Liver (tissue), 9 donors: ENCODE results near the gene ST8SIA5. TPM values are rescaled to one million over a fixed set of nuclear protein-coding genes. Genes with fewer than 3 reads are reported as not detected.

Experiments
- DNase-seq: peaks from one replicate; pipeline ENCODE4 v3.0.0-alpha.2; 2017; ENCODE audit warnings: low spot score
- H3K27ac ChIP-seq, 2 donors: one replicate each; pipeline ENCODE4 v1.7.0; 2013; ENCODE audit warnings: inconsistent platforms in 2 of 2, low read length in 2 of 2, control low read depth in 1 of 2, low read depth in 1 of 2, mild to moderate bottlenecking in 1 of 2
- H3K27me3 ChIP-seq, 4 donors: one replicate each; pipeline versions ENCODE4 v1.6.1 to v1.7.0; 2013; ENCODE audit warnings: low read length in 3 of 4, inconsistent platforms in 1 of 4, mild to moderate bottlenecking in 1 of 4, moderate library complexity in 1 of 4; ENCODE audit not compliant: control insufficient read depth in 4 of 4, insufficient read depth in 4 of 4
- H3K36me3 ChIP-seq, 4 donors: one replicate each; pipeline versions ENCODE4 v1.6.1 to v1.7.0; 2013; ENCODE audit warnings: low read length in 3 of 4, mild to moderate bottlenecking in 3 of 4, low read depth in 1 of 4, moderate library complexity in 1 of 4; ENCODE audit not compliant: control insufficient read depth in 4 of 4, insufficient read depth in 3 of 4
- H3K4me1 ChIP-seq, 4 donors: one replicate each; pipeline versions ENCODE4 v1.6.1 to v1.7.0; 2013; ENCODE audit warnings: low read length in 3 of 4, mild to moderate bottlenecking in 3 of 4, moderate library complexity in 1 of 4; ENCODE audit not compliant: control insufficient read depth in 4 of 4, insufficient read depth in 4 of 4
- H3K4me3 ChIP-seq, 3 donors: one replicate each; pipeline versions ENCODE4 v1.6.1 to v1.7.0; 2013; ENCODE audit warnings: low read length in 3 of 3, control low read depth in 1 of 3, low read depth in 1 of 3, mild to moderate bottlenecking in 1 of 3
- H3K9ac ChIP-seq, 2 donors: one replicate each; pipeline ENCODE4 v1.7.0; 2013; ENCODE audit warnings: low read length in 2 of 2, mild to moderate bottlenecking in 2 of 2, moderate library complexity in 2 of 2, control low read depth in 1 of 2, low read depth in 1 of 2
- H3K9me3 ChIP-seq, 4 donors: one replicate each; pipeline versions ENCODE4 v1.6.1 to v1.7.0; 2013; ENCODE audit warnings: low read length in 3 of 4; ENCODE audit not compliant: control insufficient read depth in 4 of 4
- ATF3 ChIP-seq: IDR thresholded peaks from 2 replicates; pipeline ENCODE4 v1.6.1; 2016; ENCODE audit warnings: antibody characterized with exemption
- CTCF ChIP-seq: fragments of 150-350 bp; IDR thresholded peaks from 2 replicates; pipeline ENCODE4 v1.5.1; 2017; ENCODE audit warnings: improper control_type of control experiment, low read depth, low read length; ENCODE audit not compliant: missing input control
- EGR1 ChIP-seq, 2 donors: IDR thresholded peaks; 2 replicates each; pipeline ENCODE4 v1.6.1; 2016 to 2018; ENCODE audit warnings: antibody characterized with exemption in 2 of 2, low read depth in 2 of 2
- FOXA1 ChIP-seq: IDR thresholded peaks from 2 replicates; pipeline ENCODE4 v1.6.1; 2016; ENCODE audit warnings: antibody characterized with exemption
- FOXA2 ChIP-seq: IDR thresholded peaks from 2 replicates; pipeline ENCODE4 v1.6.1; 2016; ENCODE audit warnings: antibody characterized with exemption
- GABPA ChIP-seq, 2 donors: IDR thresholded peaks in 1 of 2; conservative IDR thresholded peaks in 1 of 2; 2 replicates each; pipeline ENCODE4 v1.6.1; 2016; ENCODE audit warnings: antibody characterized with exemption in 2 of 2, mild to moderate bottlenecking in 1 of 2, moderate library complexity in 1 of 2
- HNF4A ChIP-seq, 2 donors: conservative IDR thresholded peaks; 2 replicates each; pipeline ENCODE4 v1.6.1; 2016; ENCODE audit warnings: antibody characterized with exemption in 2 of 2, mild to moderate bottlenecking in 2 of 2
- JUND ChIP-seq, 2 donors: IDR thresholded peaks; 2 replicates each; pipeline ENCODE4 v1.6.1; 2016; ENCODE audit warnings: antibody characterized with exemption in 2 of 2
- MAX ChIP-seq: IDR thresholded peaks from 2 replicates; pipeline ENCODE4 v1.6.1; 2016; ENCODE audit warnings: antibody characterized with exemption
- RAD21 ChIP-seq, 2 donors: IDR thresholded peaks; 2 replicates each; pipeline ENCODE4 v1.6.1; 2016; ENCODE audit warnings: antibody characterized with exemption in 2 of 2, mild to moderate bottlenecking in 2 of 2
- REST ChIP-seq: IDR thresholded peaks from 2 replicates; pipeline ENCODE4 v1.6.1; 2016; ENCODE audit warnings: antibody characterized with exemption, mild to moderate bottlenecking
- RXRA ChIP-seq, 2 donors: IDR thresholded peaks; 2 replicates each; pipeline ENCODE4 v1.6.1; 2017 to 2018; ENCODE audit warnings: antibody characterized with exemption in 2 of 2, mild to moderate bottlenecking in 1 of 2
- SP1 ChIP-seq: IDR thresholded peaks from 2 replicates; pipeline ENCODE4 v1.6.1; 2018; ENCODE audit warnings: antibody characterized with exemption, mild to moderate bottlenecking
- TAF1 ChIP-seq: conservative IDR thresholded peaks from 2 replicates; pipeline ENCODE4 v1.6.1; 2016; ENCODE audit warnings: antibody characterized with exemption, mild to moderate bottlenecking
- YY1 ChIP-seq: IDR thresholded peaks from 2 replicates; pipeline ENCODE4 v1.6.1; 2016; ENCODE audit warnings: antibody characterized with exemption, mild to moderate bottlenecking
- ZBTB33 ChIP-seq: IDR thresholded peaks from 2 replicates; pipeline ENCODE4 v1.6.1; 2016; ENCODE audit warnings: antibody characterized with exemption
- WGBS: extraction: QIAGEN DNeasy Blood & Tissue Kit; methylation state at CpG from one replicate; pipeline ENCODE4 v1.1.7; 2013; 5-methylcytosine and 5-hydroxymethylcytosine counted together
- polyA plus RNA-seq, 2 donors: library from polyadenylated mRNA; stranded (reverse) in 1 of 2; unstranded in 1 of 2; fragments of 200-250 nt in 1 of 2; fragments of >200 nt in 1 of 2; fragmentation: Nextera tagmentation in 1 of 2; extraction: Ambion mirVana in 1 of 2; gene quantifications; one replicate each; pipeline versions ENCODE4 v1.2.1 to v1.2.3, GENCODE V29; 2013 to 2015
- total RNA-seq, 2 donors: library from RNA; depleted of rRNA; stranded (reverse); fragments of >200 nt; gene quantifications; one replicate each; pipeline ENCODE4 v1.2.3, GENCODE V29; 2014
- donor health status: healthy.
- donor health status: healthy.
- donor health status: healthy.
- donor health status: healthy.
- donor health status: healthy.

ST8SIA5 gene
- total and polyA plus RNA-seq, 4 donors: under 0.01 to 0.12 (median 0.05) TPM; not detected in 1

GRCh38 chr18:46622999-46623398 lies 133.9 kb downstream of the ST8SIA5 start:
- WGBS: 84% methylated on average over 3 of the region's 3 CpGs
- Histone ChIP-seq H3K27me3 (peaks cover 0 to 2% (median 0%) of the 10 kb centered on the region in 4 donors), H3K36me3 (no peaks in the 10 kb centered on the region), H3K9ac (no peak overlapping the region), H3K27ac (no peak overlapping the region), H3K4me3 (no peak overlapping the region), H3K9me3 (no peaks in the 10 kb centered on the region), H3K4me1 (no peaks in the 10 kb centered on the region)
- TF ChIP-seq GABPA (IDR thresholded peaks at IDR 0.05 in 1 of 2, conservative IDR thresholded peaks at IDR 0.05 in 1 of 2) (no peak), RAD21 (IDR thresholded peaks at IDR 0.05) (peak; percentile 47 to 56)
- no peak for DNase-seq

GRCh38 chr18:46622451-46622850 lies 134.4 kb downstream of the ST8SIA5 start:
- Histone ChIP-seq H3K27ac (no peak overlapping the region), H3K4me3 (no peak overlapping the region), H3K9ac (no peak overlapping the region), H3K4me1 (no peaks in the 10 kb centered on the region), H3K27me3 (no peaks in the 10 kb centered on the region), H3K36me3 (no peaks in the 10 kb centered on the region), H3K9me3 (no peaks in the 10 kb centered on the region)
- WGBS: 96% methylated on average over 4 of the region's 4 CpGs
- no peak for DNase-seq
- no peak for TF ChIP-seq ZBTB33
- no peak for TF ChIP-seq YY1
- TF ChIP-seq HNF4A (conservative IDR thresholded peaks at IDR 0.05): no peak
- no peak for TF ChIP-seq TAF1
- TF ChIP-seq EGR1 (IDR thresholded peaks at IDR 0.05; ENCODE audit: low read depth in 2 of 2): no peak

GRCh38 chr18:46621871-46622270 lies 135.0 kb downstream of the ST8SIA5 start:
- H3K36me3 ChIP-seq: no peaks in the 10 kb centered on the region
- H3K27me3 ChIP-seq: no peaks in the 10 kb centered on the region
- no peak overlapping the region for H3K4me3 ChIP-seq
- no peaks in the 10 kb centered on the region for H3K4me1 ChIP-seq
- no peak overlapping the region for H3K27ac ChIP-seq
- DNase-seq: no peak
- TF ChIP-seq ZBTB33: no peak
- no peak for TF ChIP-seq GABPA (IDR thresholded peaks at IDR 0.05 in 1 of 2, conservative IDR thresholded peaks at IDR 0.05 in 1 of 2)
- TF ChIP-seq JUND (IDR thresholded peaks at IDR 0.05): no peak
- TF ChIP-seq RAD21 (IDR thresholded peaks at IDR 0.05): no peak
- TF ChIP-seq FOXA2: no peak
- TF ChIP-seq RXRA (IDR thresholded peaks at IDR 0.05): no peak
- TF ChIP-seq SP1: no peak
- TF ChIP-seq MAX: no peak
- TF ChIP-seq YY1: no peak
- no peak for TF ChIP-seq HNF4A (conservative IDR thresholded peaks at IDR 0.05)
- no peak for TF ChIP-seq FOXA1
- no peak for TF ChIP-seq REST
- no peak for TF ChIP-seq ATF3
- no peak for TF ChIP-seq TAF1
- TF ChIP-seq CTCF: no peak
- WGBS: 61% methylated on average over 2 of the region's 2 CpGs
- no peak overlapping the region for H3K9ac ChIP-seq
- no peaks in the 10 kb centered on the region for H3K9me3 ChIP-seq
